Fibroblast of peridontal ligament (primary cell): Measurements from ENCODE around the gene THOP1.
A peak's percentile ranks its signal among the peaks of the same experiment; 100 is the strongest.
"Not testable (repeated sequence)": the region's sequence is repeated elsewhere in the genome, so short reads cannot be mapped to it uniquely, and the experiment has no call there.

Experiments
- DNase-seq: peaks from one replicate; pipeline ENCODE4 v3.0.0-alpha.2; 2010; ENCODE audit errors: extremely low read depth

THOP1 gene

DNA sequence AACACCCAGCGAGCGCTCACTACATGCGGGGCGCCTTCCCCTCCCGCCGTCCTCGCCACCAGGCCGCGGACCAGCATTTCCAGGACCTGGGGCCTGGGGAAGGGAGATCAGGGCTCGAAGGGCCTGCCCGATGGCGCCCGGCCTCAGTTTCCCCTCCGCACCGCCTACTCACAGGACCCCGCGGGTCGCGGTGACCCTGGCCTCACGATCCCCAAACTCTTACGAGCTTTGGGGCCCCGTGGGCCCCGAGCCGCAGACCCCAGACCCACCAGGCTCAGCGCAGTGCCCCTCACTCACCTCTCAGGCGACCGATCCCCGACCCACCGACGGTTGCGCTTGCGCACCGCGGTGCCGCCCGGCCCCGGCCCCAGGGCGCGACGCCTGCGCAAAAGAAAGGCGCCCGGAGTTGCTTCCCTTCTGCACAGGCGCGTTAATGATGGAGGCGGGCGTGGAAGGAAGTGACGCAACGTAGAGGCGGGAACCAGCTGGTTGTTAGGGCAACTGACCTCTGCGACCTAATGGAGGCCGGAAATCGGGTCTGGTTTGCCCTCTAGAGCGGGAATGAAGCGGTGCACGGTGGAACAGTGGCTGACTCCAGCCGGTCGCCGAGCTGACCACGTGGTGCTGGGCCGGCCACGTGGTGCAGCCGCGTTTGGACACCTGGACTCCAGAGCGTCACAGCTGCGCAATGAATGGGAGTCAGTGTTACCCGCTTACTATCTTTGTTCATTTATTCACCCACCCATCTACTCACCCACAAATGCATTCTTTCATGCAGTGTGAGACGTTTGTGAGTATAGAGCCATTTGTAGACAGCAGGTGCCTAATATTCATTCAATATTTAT lies 2.1 kb upstream of the THOP1 start, which contains the start of gene SGTA:
TSS of gene SGTA (minus strand) at position 338 of the 845 bp plus-strand sequence. CDS start 14,205 bp downstream, outside the sequence.
- DNase-seq: peak; percentile 98

DNA sequence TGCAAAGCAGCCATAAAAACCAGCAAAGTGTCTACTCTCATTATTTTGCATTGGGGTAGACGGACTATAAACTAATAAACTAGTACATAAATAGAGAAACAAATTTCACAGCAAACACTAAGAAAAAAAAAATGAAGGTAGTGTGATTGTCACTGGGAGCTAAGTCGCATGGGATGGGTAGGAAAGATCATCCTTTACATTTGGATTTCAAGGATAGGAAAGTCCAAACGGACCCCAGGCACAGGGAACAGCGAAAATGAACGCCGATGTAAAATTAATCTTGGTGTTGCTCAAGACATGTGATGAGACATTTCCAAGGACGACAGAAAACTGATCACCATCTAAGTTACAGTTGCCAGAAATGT lies 1.5 kb upstream of the THOP1 start:
- DNase-seq: no peak

DNA sequence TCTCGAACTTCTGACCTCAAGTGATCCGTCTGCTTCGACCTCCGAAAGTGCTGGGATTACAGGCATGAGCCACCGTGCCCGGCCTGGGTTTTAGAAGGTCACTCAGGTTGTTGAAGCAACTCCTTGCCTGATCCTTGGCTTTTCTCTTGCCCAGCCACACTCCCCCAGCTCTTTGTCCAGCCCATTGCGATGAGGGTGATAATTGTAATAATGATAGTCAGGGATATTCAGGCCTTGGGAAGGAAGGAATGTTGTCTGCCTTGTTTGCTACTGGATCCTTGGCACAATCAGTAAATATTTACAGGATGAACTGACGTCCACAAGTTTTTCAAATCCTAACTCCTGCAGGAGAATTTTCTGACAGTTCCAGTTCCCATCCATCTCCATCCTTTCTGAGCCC lies 1.8 kb downstream of the THOP1 start:
- no peak for DNase-seq

DNA sequence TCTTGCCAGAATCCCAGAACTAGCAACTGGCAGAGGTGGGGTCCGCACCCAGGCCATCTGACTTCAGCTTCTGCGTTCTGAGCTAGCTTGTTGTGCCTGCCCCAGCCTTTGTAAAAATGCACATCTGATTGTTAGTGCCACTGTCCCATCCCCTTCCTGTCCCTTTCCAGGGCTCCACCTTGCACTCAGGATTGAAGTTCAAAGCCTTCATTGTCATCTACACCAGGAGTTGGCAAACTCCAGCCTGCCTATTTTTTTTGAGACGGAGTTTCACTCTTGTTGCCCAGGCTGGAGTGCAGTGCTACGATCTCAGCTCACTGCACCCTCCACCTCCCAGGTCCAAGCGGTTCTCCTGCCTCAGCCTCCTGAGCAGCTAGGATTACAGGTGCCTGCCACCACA lies 2.9 kb downstream of the THOP1 start:
- DNase-seq: no peak

DNA sequence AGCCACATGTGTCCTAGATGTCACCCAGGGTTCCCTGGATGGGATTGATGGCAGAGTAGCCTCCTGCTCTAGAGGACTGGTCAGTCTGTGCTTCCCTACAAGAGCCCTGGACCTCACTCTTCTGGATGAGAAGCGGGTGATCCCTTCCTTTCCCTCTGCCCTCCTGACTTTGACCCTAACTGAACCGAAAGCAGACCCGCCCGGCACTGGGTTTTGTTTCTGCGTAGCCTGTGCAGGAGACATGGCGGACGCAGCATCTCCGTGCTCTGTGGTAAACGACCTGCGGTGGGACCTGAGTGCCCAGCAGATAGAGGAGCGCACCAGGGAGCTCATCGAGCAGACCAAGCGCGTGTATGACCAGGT lies 4.9 kb downstream of the THOP1 start:
- DNase-seq: no peak

DNA sequence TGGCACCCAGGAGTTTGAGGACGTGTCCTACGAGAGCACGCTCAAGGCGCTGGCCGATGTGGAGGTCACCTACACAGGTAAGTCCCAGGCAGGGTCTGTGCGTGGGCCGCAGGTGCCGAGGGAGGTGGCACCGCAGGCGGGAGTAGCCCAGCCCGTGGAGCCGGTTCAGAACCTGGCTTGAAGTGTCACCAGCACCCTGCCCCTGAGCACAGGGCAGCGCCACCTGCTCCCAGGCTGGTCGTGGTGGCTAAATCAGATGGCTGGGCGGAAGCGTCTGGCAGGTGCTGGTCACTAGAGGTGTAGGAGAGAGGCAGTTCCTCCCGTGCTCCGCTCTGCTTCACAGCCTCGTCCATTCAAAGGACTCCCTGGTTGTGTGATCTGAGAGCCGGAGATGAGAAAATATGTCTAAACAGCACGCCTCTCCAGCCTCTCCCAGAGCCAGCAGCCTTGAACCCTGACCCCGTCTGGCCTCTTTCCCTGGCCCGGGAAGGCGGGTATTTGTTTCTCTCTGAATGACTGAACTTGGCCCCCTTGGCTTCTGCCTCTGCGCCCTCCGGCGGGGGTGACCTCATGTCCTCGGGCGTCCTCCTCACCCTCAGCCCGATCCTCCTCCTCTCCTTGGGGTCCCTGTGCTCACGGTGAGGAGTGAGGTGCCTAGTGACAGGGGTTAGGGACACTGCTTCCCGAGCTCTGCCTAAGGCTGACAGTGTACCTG lies 5.4 kb downstream of the THOP1 start:
- DNase-seq: no peak

DNA sequence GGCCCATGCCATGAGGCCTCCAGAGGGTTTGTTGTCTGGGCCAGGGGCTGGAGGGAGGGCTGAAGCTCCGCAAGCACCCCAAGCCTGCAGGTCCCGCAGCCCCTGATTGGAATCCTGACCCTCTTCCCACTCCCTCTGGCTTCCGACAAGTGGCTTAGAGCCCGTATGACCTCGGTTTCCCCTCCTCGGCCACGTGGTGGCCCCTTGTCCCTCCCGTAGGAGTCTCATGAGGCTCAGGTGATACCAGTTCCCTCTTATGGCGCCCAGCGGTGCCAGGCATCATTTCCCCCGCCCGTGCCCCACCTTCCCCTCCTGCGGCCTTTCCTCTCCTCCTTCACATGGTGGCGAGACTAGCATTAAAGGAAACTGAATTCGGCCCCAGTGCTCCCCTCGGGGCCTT lies 6.1 kb downstream of the THOP1 start:
- DNase-seq: no peak

DNA sequence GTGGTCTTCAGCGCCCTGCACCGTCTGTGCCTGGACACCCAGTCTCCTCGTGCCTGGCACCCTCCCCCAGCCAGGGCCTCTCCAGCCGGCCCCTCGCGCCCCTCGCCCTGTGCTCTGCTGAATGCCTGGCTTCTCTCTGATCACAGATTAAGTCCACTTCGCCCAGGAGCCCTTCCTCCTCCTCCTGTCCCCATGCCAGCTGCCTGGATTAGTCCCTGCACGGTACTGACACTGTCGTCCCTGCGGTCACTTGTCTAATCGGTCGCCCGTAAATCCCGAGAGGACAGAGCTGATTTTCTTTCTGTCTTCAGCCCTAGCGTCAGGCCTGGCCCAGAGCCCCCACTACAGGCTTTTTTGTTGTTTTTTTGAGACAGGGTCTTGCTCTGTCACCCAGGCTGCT lies 6.6 kb downstream of the THOP1 start:
- DNase-seq: no peak

DNA sequence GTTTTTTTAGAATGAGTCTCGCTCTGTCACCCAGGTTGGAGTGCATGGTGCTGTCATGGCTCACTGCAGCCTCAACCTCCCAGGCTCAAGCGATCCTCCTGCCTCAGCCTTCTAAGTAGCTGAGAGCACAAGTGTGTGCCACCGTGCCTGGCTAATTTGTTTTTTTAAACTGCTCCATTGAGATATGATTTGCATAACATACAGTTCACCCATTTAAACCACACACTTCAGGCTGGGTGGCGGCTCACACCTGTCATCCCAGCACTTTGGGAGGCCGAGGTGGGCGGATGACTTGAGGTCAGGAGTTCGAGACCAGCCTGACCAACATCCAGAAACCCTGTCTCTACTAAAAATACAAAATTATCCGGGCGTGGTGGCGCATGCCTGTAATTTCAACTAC lies 7.4 kb downstream of the THOP1 start:
- not testable (repeated sequence) for DNase-seq

DNA sequence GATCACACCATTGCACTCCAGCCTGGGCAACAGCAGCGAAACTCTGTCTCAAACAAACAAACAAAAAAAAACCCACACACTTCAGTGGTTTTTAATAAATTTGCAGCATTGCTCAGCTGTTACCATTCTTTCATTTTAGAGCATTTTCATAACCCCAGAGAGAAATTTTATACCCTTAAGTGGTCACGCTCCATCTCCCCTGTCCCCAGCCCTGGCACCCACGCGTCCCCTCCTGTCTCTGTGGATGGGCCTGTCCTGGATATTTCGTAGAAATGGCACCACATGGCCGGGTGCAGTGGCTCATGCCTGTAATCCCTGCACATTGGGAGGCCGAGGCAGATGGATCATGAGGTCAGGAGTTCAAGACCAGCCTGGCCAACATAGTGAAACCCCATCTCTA lies 7.8 kb downstream of the THOP1 start:
- DNase-seq: no peak

DNA sequence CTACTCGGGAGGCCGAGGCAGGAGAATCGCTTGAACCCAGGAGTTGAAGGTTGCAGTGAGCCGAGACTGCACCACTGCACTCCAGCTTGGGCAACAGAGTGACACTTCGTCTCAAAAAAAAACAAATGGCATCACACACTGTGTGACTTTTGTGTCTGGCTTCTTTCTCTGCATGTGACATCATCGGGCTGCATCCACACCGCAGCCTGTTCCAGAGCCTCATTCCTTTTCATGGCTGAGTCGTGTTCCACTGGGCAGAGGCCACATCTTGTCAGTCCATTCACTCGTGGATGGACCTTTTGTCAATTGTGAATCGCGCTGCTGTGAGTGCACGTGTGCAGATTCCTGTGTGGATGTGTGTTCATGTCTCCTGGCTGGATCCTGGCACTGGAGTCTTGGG lies 8.3 kb downstream of the THOP1 start:
- DNase-seq: no peak

DNA sequence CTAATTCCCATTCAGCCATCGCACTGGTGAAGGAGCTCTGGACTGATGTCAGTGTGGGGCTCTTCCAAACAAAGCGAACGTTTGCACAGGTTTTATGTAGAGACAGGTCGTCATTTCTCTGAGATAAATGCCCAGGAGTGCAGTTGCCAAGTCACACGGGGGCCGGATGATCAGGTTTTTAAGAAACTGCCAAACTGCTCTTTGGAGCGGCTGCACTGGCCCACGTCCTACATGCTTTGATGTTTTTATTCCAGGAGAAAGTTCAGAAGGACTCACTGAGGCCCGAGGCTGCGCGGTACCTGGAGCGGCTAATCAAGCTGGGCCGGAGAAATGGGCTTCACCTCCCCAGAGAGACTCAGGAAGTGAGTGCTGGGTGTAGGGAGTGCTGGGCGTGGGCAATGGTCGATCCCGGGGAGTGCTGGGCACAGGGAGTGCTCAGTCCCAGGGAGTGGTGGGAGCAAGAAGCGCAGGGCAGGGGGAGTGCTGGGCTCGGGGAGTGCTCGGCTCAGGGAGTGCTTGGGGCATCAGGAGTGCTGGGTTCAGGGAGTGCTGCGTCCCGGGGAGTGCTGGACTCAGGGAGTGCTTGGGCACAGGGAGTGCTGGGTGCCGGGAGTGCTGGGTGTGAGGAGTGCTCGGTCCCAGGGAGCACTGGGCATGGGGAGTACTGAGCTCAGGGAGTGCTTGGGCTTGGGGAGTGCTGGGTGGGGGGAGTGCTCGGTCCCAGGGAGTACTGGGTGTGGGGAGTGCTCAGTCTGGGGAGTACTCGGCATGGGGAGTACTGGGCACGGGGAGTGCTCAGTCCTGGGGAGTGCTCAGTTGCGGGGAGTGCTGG lies 10.7 kb downstream of the THOP1 start:
- no peak for DNase-seq

DNA sequence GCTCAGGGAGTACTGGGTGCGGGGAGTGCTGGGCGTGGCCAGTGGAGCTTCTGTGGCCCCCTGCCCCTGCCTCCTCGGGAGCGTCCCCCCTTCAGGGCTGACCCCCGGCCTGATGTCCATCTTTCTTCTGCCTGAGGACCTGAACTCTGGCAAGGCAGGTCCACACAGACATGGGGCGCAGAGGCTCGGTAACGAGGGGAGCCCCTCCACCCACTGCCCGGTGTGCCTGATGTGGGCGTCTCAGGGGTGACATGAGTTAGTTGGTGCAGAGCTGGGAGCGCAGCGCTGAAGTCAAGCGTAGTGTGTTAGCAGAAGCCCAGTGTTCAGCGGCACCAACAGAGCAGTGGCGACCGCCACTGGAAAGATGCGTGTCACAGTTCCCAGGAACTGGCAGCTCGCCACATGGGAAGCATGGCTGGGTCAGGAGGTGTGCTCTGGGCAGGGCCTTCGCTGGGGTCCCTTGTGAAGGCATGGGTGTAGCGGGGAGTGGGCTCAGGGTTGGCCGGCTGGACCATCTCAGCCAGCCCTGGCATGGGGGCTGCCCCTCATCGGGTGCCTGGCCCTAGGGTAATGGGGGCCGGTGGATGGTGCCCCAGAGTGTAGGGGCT lies 11.5 kb downstream of the THOP1 start:
- DNase-seq: no peak

DNA sequence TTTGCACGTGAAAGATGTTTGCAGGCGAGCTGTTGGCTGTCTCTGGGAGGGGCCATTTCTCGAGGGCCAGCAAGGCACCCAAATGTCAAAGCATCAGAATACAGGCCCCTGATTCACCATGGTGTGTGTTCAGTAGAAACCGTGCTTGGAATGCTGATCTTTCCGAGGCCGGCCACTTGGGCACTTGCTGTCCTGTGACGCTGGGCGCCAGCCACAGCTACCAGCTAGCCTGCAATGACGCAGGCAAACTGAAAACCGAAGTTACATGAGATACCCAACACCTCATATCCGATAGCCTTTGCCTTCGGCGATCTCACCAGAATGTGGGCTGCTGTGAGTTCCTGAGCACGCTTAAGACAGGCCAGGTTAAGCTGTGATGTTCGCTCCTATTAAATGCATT lies 12.0 kb downstream of the THOP1 start:
- no peak for DNase-seq

DNA sequence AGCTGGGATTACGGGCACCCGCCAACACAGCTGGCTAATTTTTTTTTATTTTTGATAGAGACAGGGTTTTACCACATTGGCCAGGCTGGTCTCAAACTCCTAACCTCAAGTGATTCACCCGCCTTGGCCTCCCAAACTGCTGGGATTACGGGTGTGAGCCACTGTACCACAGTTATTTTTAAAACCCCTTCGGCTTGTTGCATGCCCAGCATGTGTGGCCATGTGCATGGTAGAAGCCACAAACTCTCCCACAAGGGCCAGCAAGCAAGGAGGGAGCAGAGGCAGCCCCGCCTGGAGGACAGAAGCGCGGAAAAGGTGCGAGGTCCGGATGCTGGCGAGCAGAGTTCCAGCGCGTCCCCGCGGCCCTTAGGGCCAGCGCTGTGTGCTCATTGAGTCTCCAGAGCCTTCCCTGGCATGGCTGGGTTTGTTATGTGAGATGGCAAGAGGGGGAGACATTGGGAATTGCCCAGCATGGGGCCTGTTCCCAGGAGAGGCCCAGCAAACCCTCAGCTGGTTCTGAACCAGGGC lies 12.9 kb downstream of the THOP1 start:
- DNase-seq: no peak

DNA sequence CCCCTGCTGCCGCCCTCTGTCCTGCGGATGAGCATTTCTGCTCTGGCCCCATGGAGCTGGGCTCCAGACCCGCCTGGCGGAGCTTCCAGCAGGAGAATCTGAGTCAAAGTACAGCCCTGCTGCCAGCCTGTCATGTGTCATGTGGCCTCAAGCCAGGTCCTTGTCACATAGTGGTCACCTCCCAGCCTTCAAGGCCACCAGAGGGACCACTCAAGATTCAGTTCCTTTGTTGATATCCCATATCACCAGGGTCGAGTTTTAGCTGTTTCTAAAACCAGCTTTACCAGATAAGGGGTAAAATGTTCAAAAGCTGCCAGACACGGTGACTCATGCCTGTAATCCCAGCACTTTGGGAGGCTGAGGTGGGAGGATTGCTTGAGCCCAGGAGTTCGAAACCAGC lies 13.4 kb downstream of the THOP1 start:
- DNase-seq: no peak

DNA sequence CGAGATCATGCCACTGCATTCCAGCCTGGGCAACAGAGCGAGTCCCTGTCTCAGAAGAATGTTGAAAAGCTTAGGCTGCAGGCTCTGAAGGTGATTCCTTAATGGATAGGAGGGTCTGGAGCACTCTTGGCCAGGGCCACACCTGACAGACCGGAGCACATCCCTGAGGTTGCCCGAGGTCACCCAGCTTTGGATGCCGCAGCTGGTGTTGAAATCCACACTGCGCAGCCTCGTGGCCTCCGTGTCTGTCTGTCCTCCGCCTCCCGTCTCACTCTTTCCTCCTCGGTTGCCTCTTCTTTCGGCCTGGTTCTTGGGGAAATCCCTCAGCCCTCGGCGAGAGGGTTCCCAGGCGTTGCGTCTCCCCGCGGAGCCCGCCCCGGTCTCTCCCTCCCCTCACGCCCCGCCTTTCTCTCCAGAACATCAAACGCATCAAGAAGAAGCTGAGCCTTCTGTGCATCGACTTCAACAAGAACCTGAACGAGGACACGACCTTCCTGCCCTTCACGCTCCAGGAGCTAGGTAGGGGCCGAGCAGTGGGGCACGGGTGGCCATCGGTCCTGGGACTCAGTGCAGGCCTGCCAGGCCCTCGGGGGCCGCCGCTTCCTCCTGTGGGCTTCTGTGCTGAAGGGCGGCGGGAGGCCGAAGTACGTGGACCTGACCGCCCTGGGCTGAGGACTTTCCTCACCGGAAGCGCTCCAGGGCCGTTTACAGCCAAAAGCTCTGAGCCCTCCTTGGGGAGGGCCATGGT lies 14.1 kb downstream of the THOP1 start:
- DNase-seq: no peak

DNA sequence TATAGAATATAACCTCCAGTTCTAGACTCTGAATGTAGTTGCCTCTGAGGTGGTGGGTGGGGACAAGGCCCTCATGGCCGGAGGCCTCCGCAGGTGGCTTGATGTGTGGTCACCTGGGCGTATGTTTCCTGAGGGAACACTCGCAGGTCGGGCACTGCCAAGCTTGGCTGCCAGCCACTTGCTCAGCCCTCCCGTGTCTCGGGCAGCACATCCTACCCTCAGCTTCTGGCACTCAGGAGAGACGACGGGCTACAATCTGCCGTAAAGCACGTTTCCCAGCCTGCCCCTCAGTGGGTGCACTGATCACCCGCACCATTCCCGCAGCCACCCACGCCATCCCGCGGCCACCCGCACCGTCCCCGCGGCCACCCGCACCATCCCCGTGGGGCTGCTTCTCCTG lies 15.2 kb downstream of the THOP1 start:
- no peak for DNase-seq

DNA sequence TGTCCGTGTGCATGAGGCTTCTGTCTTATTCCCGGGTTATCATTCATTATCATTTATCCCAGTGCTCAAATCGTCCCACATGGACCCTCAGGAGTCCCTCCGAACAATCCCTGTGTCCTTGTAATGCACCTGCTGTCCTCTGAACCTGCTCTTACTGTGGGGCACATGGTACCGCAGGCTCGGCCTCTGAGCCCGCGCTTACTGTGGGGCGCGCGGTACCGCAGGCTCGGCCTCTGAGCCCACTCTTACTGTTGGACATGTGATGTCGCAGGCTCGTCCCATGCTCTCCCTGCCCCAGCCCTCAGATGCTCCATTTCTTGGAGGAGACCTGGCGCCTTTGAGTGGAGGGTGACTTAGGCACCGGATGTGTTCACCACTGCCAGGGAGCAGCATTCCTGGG lies 17.5 kb downstream of the THOP1 start:
- no peak for DNase-seq

DNA sequence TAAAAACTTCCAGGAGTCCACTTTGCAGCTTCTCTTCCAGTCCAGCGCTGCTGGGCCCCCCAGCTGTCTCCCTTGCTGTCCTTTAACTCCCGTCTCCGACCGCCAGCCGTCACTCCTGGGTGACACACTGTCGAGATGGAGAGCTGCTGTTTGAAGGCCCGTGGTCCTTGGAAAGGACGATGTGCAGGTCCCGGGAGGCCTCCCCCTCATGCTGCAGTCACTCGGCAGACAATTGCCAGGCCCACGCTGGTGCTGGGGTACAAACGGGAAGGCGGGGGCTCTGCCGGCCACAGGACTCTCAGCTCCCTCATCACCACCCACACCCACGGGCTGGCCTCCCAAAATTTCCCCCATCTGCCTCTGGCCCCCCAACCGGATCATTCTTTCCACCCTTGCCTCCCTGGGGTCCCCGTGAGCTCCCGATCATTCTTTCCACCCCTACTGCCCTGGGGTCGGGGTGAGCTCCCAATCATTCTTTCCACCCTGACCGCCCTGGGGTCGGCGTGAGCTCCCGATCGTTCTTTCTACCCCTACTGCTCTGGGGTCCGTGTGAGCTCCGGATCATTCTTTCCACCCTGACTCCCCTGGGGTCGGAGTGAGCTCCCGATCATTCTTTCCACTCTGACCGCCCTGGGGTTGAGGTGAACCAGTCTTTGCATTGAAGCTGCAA lies 18.3 kb downstream of the THOP1 start:
- no peak for DNase-seq
